NCI-H1417 (cell line): ENCODE measurements around the gene TMEM18.

Experiments
- DNase-seq, 3 experiments: peaks; one replicate each; lab custom pipeline; 2025; lab: John Stamatoyannopoulos, UW

The TMEM18 gene

DNA sequence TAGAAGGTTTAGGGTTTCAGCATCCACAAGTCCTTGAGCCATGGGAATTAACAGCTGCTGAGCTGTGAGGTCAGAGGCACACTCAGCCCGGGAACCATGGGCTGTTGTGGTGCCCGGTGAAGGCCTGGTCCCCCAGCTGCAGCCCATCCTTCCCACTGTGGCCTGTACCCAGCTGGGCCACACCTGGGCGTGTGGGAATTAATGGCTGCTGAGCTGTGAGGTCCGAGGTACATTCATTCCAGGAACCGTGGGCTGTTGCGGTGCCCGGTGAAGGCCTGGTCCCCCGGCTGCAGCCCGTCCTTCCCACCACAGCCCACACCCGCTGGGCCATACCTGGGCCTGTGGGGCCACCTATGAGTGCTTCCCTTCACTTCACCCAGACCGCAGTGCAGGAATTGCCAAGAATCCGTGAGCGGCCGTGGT lies 25.2 kb downstream of the TMEM18 start:
- DNase-seq = peak in 1 of 3 experiments; percentile 61

DNA sequence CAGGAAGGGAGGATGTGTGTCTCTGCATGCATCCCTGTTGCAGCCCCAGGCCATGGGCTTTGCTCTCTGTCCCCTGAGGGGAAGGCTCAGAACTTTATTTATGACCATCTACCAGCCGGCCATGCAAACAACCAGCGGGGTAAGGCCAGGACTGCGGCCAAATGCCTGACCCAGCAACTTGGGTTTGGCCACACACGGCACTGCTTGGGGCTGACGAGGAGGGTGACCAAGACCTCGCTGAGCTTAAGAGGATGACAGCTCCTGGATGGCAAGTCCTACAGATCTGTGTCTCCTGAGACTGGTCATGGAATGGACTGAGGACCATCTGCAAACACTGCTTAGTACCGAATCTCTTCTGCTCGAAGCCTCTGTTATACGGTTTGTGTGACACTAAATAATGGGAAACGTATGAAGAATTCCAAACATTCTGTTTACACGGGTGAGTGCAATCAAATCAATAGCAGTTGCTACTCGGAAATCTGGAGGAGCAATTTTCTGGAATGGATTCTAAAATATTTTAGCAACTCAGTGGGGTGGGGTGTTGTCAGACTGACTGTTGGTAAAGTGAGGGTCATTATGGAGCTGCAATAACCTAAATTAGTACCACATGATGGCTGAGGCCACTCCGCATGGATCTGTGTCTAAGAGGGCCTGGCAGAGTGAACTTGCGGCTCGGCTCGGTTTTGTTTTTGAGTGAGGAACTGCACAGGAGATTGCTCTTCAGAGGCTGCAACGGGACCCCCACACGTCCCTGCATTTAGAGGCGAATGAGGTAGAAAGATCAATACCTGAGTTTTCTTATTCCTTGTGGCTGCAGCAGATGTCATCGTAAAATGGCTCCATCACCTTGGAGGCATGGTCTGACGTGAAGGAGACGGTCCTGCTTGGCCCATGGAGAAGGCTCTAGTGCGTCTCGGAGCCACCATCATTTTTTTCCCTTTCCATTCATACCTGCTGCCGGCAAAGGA lies 26.6 kb downstream of the TMEM18 start:
- DNase-seq = no peak

DNA sequence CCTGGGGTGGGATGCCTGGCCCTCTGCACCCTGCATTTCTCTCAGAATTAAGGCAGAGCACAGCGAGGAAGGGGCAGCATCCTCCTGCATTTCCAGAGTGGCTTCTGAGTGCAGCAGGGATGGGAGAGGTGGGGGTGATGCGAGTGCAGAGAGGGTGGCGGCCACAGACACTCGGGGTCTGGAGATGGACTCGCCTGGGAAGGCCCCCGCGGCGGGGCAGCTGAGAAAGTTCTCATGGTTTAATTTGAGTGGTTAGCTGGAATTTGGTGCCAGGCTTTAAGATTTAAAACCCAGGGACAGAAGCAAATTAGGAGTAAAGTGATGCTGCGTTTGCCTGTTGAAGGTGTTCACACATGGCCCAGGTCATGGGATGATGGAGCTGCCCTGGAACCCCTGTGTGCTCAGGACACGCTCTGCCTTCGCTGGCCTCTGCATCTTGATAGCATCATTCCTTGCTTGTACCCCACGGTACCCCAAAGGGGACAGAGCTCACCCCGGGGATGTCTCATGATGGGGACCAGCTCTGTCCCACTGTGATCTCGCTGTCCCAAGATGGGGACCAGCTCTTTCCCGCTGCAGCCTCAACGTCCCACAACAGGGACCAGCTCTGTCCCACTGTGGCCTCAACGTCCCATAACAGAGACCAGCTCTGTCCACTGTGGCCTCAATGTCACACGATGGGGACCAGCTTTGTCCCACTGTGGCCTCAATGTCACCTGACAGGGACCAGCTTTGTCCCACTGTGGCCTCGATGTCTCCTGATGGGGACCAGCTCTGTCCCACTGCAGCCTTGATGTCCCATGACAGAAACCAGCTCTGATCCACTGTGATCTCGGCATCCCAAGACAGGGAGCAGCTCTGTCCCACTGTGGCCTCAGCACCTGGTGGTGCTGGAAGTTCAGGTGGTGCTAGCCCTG lies 27.5 kb downstream of the TMEM18 start:
- DNase-seq = no peak

DNA sequence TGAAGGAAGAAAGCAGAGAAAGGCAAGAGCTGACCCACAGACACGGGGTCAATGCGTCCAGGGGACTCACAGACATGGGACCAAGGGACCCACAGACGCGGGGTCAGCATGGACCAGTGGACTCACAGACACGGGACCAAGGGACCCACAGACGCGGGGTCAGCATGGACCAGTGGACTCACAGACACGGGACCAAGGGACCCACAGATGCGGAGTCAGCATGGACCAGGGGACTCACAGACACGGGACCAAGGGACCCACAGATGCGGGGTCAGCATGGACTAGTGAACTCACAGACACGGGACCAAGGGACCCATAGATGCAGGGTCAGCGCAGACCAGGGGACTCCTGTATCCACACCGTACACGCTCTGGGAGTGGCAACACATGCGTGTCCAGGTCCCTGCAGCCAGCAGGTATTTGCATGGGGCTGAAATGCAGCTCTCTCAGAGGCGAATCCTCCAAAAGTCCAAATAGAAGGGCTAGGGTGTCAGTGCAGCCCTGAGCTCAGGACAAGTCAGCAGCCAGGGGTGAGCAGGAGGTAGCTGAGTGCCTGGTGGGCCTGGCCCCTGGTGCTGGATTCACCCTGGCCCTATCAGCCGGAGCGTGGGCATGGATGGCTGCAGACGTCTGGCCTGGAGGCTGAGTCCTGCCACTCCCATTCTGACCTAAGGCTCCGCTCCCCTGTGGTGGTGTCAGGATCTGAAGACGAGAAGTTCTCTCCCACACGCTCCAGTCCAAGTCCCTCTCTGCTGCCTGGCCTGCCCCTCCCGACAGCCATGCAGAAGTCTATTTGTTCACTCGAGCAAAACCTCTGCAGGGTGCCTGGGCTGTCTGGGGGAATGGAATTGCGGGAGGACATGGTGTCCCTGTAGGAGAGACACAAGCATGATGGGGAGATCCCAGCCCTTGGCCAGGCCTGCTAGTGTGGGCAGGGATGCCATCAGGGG lies 28.5 kb downstream of the TMEM18 start:
- DNase-seq = peak in 1 of 3 experiments; percentile 11

DNA sequence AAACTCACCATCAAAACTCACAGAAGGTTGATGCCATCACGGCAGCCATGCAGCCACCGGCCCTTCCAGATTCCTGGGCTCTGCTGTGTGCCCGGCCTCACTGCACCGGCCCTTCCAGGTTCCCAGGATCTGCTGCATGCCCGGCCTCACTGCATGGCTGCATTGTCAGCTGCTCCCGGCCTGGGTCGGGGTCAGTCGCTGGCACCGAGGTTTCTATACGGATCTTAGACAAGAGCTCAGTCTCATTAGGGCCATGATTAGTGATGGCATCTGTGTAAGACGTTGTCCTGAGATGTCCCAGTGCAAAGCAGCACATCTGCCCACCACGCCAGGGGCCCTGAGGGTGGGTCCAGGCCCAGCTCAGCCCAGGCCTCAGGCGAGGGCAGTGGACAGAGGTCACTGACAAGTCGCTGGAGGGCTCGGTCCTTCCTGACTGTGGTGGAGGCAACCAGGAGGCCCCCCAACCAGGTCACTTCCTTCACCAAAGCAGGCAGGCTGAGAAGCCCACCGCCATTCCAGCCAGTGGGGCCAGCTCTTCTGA lies 29.4 kb downstream of the TMEM18 start:
- no peak for DNase-seq

DNA sequence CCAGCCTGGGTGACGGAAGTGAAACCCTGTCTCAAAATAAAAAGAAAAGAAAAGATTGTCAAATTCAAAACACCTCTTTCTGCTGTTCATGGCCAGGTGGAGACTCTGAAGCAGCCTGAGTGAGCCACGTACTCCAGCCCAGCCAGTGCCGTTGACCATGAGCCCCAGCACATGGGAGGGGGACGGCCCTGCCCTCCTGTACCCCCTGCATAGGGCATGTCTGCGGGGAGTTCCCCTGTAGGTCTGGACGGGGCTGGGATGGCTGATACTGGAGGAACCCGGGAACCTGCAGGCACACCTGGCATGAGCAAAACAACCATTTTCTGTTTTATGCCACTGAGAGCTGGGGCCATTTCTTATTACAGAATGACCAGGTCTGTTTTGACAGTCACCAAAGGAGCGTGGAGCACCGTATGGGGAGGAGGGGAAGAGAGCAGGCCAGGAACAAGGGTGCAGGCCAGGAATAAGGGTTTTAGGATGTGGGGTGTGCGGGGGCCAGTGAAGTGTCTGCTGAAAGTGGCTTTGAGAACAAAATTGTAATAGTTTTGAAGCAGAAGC lies 30.1 kb downstream of the TMEM18 start:
- DNase-seq = no peak

DNA sequence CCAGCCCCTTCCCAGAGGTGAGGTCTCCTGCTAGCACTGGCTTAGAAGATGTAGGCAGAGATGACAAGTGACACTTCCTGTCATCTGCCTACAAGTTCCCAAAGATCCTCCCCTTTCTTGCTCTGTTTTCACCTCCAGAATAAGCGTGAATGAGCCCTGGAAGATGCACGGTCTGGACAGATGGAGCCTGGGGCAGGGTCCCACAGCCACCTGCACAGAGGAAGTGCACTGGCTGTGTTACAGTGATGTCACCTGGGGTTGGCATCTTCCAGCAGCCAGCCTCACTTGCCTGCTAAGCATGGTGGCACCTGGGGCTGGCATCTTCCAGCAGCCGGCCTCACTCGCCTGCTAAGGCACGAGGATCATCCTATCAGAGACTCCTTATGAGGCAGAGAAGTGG lies 32.3 kb downstream of the TMEM18 start:
- DNase-seq = no peak

DNA sequence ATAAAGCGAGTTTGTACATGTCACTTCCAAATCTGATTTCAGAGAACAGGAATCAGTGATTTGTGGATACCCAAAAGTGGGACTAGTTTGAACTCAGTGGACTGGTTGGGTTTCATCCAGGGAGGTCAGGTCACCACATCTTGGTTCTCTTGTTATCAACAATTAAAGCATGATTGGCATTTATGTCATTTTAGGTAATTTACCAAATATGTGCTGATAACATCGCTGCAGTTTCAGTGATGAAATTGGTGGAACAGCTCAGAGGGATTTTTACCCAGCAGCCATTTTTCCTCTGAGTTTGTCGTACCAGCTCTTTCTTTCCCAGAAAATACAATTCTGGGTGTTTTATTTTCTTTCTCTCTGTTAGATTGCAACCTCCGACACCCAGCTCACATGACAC lies 33.4 kb downstream of the TMEM18 start:
- no peak for DNase-seq

DNA sequence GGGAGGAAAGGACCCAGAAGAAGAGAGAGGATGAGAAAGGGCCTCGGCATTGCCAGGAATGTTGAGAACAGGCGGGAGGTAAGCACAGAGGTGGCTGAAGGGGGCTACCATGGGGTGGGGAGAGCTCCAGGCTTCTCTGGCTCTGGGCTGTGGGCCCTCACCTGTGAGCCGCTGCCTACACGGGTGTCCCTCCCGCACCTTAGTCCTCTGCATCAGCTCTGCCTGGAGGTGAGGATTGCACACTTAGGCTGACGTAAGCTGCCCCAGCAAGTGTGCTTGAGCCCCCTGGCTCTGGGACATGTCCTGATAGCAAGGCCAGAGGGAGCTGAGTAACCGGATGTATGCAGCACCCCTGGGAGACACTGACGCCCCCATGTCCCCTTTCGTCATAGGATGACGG lies 33.9 kb downstream of the TMEM18 start:
- no peak for DNase-seq

DNA sequence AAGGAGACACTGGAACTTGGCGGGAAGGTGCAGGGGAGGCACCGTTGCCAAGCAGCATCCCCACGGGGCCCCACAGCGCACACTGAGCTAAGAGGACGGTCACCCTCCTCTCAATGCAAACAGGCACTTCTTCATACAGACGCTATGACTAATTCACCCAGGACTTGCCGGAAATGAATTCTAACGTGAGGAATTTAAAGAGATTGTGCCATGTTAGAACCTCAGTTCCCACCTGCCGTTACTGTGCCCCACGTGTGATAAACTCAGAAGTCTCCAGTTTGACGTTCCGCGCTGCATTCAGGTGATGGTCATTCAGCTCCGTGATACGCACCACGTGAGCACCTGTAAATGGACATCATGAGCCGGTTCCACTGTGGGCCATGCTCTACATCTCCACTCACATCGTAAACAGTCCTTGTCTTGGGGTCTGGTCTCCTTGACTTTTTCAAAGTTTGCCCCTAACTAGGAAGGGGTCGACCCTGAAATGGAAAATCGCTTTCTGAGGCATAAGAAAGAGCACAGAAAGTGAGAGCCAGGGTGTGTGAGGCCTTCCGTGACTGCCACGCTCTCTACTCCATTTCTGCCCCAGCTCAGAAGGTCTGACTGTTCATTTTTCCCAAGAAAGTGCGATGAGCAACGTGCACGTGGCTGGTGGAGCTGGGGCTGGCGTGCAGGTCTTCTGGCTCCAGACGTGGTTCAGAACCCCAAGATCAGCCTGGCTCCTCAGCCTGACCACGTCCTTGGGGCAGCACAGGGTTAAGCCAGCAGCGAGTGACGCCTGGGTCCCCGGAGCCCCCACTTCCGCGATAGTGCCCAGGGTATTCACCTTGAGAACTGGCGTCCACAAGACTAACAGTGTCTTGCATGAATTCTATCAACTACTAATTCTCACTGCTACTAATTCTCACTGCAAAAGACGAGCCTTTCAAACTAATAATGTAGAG lies 35.1 kb downstream of the TMEM18 start:
- peak in 1 of 3 experiments; percentile 59 for DNase-seq

DNA sequence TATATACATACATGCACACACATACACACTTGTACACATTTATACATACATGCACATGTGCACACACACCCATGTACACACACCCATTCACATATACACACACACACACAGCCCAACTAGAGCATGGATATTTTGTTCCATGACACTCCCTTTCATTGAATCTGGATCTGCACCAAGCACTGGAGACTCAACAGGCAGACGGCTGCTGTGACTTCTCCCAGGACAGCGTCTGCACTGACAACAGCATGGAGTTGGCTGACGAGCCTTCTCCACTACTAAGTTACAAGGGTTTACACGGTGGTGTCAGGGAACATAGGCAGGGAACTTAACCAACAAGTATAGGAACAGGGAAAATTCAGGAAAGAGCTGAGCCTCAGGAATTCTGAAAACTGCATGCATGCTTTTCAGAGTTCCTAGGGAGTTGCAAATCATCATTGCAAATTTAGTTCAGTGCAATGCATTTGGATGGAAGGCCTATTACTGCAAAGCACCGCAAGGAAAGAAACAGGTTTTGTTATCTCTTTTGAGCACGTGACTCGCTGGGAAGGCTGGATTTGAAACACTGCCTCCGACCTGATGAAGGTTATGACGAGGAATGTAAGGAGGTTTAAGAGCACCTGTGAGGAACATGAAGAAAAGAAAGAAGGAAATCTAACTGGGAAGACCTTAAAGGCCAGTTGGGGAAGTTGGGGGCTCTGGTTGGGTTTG lies 35.9 kb downstream of the TMEM18 start:
- peak in 1 of 3 experiments; percentile 42 for DNase-seq

DNA sequence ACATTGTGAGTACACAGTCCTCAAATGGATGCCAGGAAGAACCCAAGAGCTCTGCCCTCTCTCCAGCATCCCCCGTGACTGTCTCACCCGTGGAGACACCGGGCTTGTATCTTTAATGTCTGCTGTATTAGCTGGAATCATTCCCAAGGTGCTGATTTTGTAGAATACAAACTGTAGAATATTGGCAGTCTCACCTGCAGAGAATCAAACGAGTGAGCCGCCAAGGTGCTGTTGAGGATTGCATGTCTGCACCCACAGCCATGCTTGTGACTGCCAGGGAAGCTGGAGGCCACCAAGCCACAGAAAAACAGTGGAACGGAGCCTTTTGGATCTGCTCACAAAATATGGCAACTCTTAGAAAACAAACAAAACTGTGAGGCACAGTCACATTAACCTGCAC lies 37.5 kb downstream of the TMEM18 start:
- no peak for DNase-seq

DNA sequence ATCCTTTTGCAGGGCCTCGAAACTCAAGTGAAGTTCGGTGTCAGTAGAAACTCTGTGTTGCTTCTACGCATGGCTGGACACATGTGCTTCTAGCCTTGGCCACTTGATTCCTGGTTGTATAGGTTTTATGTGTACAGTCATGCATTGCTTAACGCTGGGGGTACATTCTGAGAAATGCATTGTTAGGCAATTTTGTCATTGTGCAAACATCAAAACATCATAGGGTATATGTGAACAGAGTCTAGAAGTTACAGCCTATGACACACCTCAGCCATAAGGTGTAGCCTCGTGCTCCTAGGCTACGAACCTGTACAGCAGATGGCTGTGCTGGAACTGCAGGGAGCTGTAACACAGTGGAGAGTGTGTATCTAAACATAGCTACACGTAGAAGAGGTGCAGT lies 39.4 kb downstream of the TMEM18 start:
- DNase-seq = no peak

DNA sequence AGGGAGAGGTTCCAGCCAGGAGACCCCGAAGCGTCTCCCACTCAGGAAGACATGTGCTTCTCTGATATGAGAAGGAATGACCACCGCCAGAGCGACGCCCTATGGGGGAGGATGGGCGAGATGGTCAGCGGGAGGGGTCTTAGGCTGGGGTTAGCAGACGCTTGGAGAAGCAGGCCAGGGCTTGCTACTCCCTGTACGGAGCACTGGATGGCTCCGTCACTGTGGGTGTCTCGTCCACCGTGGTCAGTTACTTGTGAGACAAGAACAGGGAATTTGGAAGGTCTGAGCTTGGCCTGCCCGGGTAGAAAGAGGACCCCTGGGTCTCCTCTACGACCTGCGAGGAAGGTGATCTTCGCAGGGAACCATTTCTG lies 39.8 kb downstream of the TMEM18 start:
- DNase-seq = no peak

DNA sequence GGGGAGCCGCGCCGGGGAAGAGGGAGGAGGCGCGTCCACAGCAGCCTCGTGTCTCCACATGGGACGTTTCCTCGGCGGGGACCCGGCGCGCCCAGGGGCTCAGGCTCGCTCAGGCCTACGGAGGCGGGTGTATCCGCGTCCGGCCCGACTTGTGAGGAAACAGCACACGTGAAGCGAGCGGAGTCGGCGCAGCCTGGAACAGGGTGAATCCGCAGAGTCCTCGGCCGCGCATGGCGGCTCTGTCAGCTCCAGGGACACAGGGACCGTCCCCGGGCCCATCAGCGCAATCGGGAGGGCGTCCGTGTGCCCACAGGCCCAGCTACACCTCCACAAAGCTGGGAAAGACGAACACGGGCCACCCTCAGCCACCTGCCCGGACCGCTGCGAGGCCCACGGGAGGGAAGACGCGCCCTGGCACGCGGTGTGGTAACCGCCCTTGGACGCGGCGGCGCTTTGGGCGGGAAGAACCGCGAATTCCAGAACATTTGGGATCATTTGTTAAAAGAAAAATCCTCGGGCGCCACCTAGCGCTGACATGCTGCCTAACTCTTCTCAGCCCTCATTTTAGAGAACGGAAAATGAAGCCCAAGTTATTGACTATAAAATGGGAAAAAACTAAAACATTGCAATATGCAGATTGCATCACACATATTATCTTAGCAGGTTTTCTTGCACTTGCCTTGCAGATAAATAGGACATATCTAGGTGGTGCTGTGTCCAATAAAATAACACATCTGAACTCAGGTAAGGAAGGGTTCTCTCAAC lies 40.4 kb downstream of the TMEM18 start:
- DNase-seq = peak; percentile 37 to 81 (median 75)

DNA sequence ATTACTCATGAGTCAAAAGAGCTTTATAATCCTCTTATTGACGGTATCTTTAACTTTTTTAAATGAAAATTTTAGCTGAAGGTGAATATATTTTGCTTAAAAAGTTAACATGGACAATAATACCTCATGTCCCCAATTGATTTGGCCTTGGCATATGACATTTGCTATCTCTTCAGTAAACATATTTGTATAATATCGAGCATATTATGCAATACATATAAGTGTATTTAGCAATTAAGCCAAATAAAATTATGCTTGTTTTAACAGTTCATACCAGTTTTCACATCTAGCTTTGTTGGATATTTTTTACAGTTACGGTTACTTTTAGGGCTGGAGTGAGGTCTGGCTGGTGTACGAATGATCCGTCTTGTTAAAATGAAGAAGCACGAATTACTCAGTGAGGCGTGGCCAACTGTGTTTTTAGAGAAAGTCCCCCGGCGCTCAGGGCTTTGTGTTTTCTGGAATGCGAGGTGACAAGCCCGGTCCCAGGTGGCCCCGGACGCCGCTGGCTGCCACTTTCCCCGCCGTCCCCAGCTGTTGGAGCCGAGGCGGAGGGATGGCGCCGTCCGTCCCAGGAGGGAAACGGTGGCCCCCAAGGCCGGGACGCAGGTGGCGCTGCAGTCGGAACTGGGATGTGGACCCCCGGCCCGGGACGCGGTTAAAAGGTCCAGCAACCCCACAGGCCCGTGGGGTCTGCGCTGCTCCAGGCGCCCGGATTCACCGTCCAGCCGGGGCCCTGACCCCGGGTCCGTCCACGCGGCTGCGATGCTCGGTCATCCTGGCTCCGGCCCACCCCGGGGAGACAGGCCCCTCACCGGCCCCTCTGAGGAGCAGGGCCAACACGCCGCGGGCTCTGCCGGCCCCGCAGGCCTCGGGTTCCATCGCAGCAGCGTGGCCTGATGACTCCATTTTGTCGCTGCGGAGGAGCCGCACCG lies 41.3 kb downstream of the TMEM18 start:
- DNase-seq = no peak
